ENCODE measurements around the gene ARHGAP6.

The ARHGAP6 gene

DNA sequence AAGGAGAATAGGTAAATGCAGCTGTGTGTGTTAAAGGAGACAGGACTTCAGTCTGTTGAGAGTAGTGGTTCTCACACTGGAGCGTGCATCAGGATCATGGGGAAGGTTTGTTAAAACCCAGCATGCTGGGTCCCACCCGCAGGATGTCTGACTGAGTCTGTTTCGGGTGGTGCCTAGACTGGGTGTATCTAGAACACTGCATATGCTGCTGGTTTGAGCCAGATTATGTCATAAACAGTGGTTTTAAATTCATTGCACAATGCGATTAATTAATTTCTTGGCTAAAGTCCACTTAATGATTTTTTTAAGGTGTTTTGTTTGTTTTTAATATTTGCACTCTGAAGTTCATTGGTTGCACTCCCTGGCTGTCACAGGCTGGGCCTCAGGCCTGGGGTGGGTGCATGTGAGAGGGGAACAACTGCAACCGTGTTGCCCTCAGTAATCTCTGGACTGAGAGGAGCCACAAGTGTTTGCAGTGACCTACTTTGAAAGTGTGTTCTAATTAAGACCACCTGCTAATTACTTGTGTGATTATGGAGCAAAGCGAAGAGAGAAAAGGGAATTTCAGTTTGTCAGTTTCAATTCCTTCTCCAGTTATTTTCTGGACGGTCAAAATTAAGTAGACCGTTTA is 546.3 kb downstream of the ARHGAP6 start:
- DNase-seq (ENCODE audit: low read depth in 2 of 2, low spot score in 1 of 2) = no peak

- no peak for DNase-seq (ENCODE audit: low read depth in 2 of 2, low spot score in 1 of 2)
These were observed 548.0 kb downstream of the ARHGAP6 start for GRCh38 chrX:11117745-11118144.

GRCh38 chrX:11113731-11114130 is 552.0 kb downstream of the ARHGAP6 start:
- DNase-seq (ENCODE audit: low read depth in 2 of 2, low spot score in 1 of 2) = no peak

DNA sequence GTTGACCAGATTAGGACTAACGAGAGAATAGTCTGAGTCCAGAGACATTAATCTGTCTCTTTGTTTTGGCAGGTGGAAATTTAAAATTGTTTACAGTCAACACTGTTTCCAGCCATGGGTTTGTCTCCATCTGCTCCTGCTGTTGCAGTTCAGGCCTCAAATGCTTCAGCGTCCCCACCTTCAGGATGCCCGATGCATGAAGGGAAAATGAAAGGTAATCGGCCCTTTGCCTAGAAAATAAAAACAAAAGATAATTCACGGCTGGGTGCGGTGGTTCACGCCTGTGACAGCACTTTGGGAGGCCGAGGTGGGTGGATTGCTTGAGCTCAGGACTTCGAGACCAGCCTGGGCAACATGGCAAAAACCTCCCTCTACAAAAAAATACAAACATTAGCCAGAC is 553.8 kb downstream of the ARHGAP6 start:
- DNase-seq (ENCODE audit: low read depth in 2 of 2, low spot score in 1 of 2) = no peak

- peak; percentile 65 for DNase-seq (ENCODE audit: low read depth in 2 of 2, low spot score in 1 of 2)
These were observed 554.5 kb downstream of the ARHGAP6 start, which contains the start of gene HCCS for GRCh38 chrX:11111037-11111851. TSS of gene HCCS (plus strand) at chrX:11111332. CDS start at chrX:11112061, 729 bp downstream.

DNA sequence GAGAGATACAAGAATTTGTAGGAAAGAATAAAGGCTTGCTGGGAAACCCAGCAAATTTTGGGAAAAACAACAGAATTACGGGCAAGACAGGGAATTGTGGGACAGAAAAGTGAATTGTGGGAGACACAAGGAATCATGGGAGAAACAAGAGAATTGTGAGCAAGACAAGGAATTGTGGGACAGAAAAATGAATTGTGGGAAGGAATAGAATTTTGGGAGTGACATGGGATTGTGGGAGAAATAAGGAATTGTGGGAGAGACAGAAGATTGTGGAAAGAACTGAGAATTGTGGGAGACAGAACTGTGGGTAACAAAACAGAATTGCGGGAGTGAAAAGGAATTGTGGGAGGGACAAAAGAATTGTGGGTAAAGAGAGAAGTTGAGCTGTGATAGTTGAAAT is 555.8 kb downstream of the ARHGAP6 start:
- no peak for DNase-seq (ENCODE audit: low read depth in 2 of 2, low spot score in 1 of 2)

- no peak for DNase-seq (ENCODE audit: low read depth in 2 of 2, low spot score in 1 of 2)
These were observed 557.3 kb downstream of the ARHGAP6 start for GRCh38 chrX:11108253-11108941.

- DNase-seq (ENCODE audit: low read depth in 2 of 2, low spot score in 1 of 2) = no peak
These were observed 560.6 kb downstream of the ARHGAP6 start for GRCh38 chrX:11105080-11105479.

GRCh38 chrX:11103751-11104150 is 562.0 kb downstream of the ARHGAP6 start:
- no peak for DNase-seq (ENCODE audit: low read depth in 2 of 2, low spot score in 1 of 2)

DNA sequence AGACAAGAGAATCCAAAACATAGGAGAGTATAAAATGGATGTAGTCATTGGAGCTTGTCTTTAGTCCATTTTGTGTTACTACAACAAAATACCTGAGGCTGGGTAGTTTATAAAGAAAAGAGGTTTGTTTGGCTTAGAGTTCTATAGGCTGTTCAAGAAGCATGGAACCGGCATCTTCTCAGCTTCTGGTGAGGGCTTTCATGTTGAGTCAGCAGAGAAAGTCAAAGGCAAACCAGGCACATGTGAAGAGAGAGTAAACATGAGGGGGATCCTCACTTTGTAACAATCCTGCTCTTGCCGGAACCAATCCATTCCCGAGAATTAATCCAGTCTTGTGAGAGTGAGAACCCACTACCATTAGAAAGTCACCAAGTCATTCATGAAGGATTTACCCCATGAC is 562.7 kb downstream of the ARHGAP6 start:
- no peak for DNase-seq (ENCODE audit: low read depth in 2 of 2, low spot score in 1 of 2)

DNA sequence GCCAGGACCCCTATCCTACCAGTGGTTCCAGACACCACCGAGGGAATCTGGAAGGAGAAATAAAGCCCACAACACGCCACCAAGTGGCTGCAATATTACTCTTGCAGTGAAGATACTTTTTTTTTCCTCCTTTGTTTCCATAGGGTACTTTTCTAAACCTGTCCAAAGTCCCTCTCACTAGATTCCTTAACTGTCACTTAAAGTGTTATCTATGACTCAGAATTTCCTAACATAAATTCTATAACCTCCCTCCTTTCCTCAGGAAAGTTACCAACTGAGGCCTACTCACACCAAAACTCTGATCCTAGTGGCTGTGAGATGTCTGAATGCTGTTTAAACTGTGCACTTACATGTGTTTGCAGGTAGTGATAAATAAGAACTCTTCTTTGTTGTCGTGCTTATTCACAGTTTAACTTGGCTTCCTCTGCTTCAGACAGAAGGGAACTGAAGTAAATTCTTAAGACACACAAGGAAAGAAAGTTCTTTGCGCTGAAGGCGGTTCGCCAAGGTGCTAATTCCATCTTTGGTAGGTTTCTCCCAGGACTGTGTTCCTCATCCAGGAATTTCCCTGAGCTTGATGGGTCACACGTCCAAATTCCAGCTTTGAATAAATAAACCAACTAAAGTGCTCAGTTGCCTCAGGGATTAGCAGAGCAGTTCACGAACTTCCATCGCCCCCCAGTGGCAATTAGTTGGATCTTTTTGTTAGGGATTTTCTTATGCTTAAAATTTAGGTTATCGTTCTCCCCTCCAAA is 565.3 kb downstream of the ARHGAP6 start:
- no peak for DNase-seq (ENCODE audit: low read depth in 2 of 2, low spot score in 1 of 2)

DNA sequence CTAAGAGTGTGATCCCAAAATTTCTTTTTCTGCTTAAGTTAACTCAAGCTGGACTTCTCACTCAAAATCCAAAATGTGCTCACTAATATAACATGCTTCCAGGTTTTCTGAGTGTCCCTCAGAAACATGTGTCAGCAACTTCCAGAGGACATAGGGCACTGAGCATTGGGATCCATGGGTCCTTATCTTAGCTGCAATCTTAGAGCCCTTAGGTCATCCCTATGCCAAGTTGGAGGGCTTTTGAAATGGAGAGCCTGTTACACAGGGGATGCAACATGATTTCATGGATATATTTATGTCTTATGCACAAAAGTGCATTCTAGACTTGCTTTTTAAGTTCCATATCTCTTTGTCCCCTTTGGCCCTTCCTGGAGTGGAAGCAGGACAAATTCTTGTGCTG is 566.3 kb downstream of the ARHGAP6 start:
- no peak for DNase-seq (ENCODE audit: low read depth in 2 of 2, low spot score in 1 of 2)

DNA sequence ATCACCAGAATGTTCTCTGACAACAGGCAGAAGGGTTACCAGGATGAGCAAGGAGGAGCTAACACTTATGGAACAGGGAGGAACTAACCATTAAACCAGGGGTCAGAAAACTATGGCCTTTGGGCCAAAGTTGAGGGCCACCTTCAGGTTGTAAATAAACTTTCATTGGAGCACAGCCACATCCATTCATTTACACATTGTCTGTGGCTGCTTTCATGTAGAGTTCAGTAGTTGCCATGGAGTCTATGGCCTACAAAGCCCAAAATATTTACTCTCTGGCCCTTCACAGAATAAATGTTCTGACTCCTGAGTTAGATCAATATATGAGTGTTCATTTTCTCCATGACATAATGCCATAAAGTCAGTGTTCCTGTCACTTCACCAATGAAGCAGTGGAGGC is 567.8 kb downstream of the ARHGAP6 start:
- no peak for DNase-seq (ENCODE audit: low read depth in 2 of 2, low spot score in 1 of 2)

GRCh38 chrX:11089802-11090201 is 575.9 kb downstream of the ARHGAP6 start:
- DNase-seq (ENCODE audit: low read depth in 2 of 2, low spot score in 1 of 2) = no peak

Data from stimulated activated CD8-positive, alpha-beta memory T cell treated with anti-CD3 and anti-CD28 coated beads, Interleukin-4, amount 100 ng/mL, for 4 hours (primary cell).